GM21423 (cell line): ENCODE measurements around the gene PAK6.

ENCODE experiments used
- ATAC-seq: cut with Tn5 transposase; IDR thresholded peaks from one replicate; pipeline ENCODE4 v1.9.1; 2021; ENCODE audit warnings: mild to moderate bottlenecking, moderate library complexity; ENCODE audit not compliant: unreplicated experiment

Gene PAK6

DNA sequence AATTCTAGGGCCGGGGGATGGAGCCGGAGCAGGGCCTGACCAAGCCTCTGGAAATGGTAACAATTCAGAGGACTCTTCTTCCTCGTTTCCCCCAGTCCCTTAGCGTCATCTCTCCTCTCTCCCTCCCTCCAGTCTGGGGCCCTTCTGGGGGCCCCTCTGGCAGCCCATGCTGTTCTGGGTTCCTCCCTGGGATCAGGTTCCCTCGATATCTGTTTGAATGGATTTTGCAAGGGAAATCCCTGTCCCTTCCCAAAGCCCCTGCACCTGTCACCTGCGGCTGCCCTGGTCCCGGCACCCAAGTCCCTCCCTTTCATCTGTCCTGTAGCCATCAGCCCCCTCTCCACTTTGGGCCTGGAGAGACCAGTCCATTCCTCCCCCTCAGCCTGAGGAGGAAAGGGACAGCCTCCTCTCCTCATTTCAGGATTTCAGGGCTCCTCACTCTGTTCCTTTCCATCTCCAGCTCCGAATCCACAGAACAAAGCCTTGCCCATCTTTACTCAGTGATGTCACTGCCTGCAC is 70.5 kb downstream of the PAK6 start:
- ATAC-seq = no peak

DNA sequence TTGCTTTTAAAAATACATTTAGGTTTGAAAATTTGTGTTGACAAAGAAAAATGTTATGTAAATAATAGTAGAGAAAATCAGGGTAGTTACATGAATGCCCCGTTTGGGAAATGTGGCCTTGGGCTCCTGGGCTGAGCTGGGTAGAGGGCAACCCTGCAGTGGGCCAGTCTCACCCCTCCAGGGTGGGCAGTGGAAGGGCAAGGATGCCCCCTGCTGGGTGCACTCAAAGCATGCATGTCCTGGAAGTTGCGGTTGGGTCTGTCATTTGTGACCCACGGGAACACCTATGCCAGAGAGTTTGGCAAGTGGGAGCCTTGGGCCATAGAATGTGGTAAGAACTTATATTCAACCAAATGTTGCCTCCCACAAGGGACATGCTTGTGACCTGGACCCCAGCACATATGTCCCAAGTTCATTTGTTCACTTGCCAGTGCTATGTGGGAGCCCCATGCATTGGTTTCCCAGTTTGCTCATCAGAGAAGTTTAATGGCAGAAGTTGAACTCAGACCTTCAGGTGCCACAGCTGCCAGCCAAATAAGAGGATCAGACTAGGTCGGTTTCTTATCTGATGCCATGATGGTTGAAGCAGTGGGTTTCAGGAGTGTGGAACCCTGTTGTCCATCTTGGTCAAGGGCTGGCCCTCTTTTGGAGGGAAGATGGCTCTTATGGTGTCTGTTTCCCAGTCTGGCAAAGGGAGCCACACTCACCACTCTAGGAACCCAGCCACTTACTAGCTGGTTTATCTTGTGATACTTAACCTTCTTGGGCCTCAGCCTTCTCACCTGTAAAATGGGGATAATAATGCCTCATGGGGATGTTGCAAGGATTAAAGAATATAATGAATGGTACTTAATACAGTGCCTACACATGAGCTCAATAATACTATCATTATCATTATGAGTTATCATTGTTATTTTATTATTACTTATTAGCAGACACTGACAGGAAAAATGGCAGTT is 71.4 kb downstream of the PAK6 start:
- no peak for ATAC-seq

DNA sequence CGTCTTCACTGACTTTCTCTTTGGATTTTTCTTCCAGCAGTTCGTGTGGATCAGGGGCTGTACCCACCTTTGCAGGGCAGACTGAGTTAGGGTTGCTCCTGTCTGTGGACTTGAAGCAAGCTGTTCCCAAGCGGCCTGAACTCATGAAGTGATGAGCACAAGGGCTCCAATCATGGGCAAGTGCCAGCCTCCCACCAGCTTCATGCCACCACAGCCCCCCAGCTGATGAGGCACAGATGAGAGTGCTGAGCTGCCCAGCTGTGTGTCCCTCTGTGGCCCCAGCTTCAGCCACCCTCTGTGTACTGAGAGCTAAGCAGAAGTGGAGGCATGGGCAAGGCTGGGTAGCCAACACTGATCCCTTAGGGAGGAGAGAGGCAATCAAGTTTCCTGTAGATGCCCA is 72.1 kb downstream of the PAK6 start:
- ATAC-seq = no peak

DNA sequence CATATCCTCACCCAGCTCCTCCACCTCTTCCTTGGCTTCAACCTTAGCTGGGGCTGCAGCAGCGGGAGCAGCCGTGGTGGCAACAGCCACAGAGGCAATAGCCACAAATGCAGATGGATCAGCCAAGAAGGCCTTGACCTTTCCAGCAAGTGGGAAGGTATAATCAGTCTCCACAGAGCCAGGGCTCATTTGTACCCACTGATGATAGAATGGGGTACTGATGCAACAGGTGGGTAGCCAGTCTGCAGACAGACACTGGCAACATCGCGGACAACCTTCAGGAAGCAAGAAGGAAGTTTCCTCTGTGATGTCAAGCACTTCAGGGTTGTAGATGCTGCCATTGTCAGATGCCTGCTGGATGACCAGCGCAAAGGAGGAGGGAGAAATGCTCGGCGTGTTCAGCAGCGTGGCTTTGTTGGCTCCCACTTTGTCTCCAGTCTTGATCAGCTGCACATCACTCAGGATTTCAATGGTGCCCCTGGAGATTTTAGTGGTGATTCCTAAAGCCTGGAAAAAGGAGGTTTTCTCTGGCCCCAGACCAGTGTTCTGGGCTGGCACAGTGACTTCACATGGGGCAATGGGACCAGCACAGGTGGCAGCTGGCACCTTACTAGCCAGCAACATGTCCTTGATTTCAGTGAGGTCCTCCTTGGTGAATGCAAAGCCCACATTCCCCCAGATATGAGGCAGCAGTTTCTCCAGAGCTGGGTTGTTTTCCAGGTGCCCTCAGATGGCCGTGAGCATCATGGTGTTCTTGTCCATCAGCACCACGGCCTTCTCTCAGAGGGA is 73.7 kb downstream of the PAK6 start:
- ATAC-seq = no peak

DNA sequence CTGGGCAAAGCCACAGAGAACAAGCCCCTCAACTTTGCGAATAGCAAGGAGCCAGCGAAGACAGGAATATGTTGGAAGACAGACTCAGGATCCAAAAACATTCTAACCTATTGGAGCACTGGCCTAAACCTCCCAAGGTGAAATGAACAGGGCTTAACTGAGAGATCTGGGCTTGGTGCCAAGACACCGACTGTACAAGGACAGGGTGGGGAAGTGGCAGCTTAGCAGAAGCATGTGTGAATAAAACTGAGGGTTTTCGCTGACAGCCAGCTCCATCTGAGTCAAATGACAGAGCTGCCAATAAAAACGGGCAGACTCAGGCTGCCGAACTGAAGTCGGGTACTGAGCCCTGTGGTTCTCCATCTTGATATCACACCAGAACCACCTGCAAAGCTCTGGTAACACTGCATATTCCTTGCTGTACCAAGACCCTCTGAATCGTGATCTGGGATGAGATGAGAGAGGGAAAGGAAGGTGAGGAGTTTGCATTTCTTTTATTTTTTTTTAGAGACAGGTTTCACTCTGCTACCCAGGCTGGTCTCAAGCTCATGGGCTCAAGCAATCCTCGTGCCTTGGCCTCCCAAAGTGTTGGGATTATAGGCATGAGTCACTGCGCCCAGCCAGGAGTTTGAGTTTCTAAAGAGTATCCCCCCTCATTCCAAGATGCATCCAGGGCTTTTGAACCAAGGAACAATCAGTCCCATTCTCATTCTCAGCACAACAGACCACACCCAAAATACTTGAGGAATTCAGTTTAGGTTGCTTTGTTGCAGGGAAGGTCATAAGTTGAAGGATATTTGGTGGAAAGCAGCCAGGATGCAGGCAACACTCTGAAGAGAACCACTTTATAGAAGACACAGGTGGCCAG is 74.9 kb downstream of the PAK6 start:
- no peak for ATAC-seq

DNA sequence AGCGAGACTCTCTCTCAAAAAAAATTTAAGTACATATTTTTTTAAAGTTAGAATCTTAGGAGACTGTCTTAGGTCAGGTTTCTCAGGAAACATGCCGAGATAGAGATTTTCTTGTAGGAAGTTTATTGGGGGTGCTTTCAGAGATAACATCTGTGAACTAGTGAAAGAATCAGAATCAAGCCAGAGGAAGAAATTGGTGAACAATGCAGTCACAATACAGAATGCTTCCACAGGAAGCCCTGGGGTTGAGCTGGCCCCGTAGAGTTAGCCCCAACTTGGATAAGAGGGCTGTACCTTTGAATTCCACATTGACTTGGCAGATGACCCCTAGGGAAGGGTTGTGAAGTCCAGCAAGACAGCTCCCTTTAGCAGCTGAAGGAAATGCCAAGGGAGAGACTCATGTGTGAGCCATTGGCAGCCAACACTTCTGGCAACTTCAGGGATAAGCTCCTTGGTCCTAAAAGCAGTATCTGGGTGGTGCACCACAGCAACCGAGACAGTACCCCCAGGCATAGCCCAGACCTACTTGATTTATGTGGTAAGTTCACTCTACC is 75.9 kb downstream of the PAK6 start:
- ATAC-seq = no peak

DNA sequence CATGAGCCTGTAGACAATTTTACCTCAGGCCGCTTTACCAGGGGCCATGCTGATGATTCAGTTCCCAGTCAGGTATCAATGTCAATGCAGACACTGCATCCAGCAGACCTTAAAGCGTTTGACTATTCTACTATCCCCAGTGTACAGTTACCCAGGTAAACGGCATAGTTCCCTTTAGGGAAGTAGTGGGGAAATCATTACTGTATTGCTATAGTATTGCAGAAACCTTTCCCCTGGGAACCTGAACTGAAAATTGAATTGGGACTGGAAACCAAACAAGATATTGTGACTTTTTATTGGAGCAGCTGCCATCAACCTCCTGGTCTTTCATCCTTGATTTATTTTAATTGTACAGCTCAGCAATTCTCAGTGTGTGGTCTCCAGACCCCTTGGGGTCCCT is 78.1 kb downstream of the PAK6 start:
- no peak for ATAC-seq

DNA sequence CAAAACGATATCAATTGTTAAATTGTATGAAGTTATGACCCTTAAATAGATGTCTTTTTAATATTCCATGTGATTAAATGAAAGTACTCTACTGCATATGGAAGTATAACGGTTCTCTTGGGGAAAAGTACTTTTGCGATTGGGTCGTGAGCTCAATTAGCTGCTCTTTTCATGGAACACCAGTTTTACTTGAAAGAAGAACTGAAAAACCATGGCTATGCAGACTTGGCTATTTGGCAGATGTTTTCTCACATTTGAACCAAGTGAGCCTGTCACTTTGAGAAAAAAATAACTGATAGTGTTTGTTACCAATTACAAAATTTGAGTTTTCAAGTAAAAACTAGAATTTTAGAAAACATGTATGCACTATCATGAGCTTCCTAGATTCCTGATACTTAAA is 78.7 kb downstream of the PAK6 start:
- no peak for ATAC-seq

DNA sequence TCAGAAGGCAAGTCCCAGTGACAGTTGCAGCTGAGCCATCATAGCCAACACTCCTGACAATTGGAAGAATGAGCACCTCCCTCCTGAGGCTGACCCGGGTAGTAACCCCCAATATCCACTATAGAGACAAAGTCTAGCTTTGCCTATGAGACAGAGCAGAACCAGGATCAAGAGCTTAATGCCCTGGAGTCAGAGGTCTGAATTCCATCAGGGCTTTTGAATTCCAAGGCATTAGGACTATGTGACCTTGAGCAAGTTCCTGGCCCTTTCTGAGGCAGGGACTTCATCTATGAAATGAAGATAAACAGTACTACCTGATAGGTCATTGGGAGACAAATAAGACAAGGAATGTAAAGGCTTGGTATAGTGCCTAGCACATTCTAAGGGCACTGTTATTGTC is 81.5 kb downstream of the PAK6 start:
- ATAC-seq = no peak

DNA sequence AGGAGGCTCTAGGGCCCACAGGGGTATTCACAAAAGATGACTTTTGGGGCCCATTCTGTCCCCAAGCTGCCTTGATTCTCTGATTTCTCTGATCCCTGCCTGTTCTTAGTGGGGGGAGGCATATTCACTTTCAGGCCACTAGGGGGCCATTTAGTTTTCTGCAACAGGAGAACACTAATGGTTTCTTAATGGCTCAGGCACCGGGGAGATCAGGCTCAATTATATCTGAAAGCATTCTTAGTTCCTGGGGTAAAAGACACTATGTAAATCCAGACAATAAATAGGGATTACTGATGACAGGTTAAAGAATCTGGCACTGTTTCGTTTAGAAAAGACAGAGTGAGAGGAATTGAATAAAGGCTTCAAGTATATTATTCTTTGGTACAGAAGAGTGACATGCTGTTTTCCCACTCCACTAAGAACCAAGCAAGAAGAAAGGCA is 82.1 kb downstream of the PAK6 start:
- ATAC-seq = no peak

DNA sequence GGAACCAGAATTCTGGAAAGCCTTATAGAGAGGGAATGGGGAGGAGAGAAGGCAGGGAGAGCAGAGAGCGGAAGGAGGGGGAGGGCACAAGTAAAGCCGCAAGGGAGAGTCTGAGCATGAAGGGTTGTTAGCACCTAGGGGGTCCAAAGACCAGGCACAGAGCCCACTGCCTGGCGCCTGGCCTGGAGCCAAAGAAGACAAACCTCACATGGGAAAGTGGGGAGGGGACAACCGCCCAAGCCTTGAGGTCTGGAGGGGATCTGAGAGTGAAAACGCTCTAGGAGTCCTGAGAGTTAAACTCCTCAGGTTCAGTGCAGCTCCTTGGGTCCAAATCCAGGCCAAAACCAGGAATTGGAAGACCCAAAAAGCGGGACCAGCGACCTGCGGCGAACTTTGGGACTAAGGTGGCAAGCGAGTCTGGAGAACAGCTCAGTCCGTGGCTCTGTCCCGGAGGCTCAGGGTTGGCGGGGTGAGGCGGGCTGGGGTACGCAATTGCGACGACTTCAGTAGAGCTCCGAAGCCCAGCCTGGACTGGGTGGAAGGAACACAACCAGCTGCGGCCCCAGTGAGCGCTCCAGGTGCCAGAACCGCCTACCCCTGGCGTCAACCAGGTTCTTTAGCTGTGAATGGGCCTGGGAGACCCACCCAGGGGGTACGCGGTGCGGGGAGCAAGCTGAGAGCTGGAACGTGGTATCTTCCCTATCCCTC is 83.8 kb downstream of the PAK6 start:
- ATAC-seq = no peak

DNA sequence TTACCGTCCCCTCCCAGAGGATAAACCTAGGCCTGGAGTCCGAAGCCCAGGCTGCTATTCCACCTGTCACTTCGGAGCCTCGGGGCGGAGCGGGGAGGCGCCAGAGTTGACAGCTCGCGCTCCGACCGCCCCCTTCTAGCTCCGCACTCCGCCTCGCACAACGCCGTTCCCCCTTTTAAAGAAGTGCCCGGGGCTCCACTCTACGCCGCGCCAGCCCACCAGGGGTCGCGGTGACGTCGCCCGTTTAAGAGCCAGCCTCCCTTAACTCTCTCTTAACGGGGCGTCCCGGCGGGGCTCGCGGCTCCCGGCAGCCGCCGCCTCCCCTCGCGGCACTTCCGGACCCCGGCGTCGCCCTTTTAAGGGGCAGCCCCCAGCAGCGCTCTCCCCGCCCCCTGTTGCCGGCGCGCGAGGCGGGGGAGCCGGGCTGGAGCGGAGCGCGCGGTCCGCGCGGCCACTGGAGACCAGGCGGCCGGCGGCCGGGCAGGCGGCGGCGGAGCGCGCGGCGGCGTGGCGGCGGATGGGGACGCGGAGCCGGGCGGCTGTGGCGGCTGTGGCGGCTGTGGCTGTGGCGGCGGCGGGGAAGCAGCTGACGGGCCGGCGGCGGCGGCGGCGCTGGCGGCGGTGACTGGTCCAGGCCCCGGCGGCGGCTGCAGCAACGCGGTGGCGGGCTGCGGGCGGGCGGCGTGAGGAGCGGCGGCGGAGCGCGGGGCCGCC is 84.5 kb downstream of the PAK6 start, which contains the start of gene INAFM2:
Gene INAFM2, plus strand, starts transcription at position 454 of the 714 bp plus-strand sequence. CDS start 364 bp downstream, outside the sequence.
- peak; percentile 91 for ATAC-seq

DNA sequence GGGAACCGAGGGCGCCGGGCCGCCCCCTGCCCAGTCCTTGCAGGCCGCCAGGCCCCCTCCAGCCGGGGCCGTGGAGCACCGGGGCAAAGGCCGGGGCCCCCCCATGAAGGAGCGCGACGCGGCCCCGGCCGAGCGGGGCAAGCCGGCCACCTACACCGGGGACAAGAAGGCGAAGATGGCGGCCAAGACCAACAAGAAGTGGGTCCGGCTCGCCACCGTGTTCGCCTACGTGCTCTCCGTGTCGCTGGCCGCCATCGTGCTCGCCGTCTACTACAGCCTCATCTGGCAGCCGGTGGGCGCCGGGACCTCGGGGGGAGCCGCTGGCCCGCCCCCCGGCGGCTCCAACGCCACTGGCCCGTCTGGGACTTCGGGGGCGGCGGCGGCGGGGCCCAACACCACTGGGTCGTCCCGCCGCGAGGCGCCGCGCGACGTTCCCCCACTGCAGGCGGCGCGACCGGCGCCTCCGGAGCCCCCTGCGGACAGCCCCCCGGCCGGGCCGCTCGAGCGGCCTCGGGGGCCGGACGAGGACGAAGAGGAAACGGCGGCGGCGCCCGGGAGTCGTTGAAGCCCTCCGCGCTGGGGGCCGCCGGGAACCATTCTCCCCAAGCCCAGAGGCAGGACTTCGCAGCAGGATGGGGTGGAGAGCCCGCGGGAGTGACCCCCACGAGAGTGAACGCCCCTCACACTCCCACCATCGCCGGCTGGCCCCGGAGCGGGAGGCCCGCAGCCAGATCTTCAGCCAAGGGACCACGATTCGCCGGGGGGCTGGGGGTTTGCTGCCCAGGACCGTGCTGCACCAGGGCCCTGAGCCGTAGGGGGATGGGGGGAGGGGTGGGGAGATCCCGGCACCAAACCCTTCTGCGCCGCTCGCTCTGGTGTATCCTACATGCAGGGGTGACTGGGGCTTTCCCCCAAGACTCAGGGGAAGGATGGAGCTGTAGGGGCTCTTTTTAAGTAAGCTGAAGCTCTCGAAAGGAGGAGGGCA is 85.4 kb downstream of the PAK6 start:
- peak; percentile 4 for ATAC-seq

DNA sequence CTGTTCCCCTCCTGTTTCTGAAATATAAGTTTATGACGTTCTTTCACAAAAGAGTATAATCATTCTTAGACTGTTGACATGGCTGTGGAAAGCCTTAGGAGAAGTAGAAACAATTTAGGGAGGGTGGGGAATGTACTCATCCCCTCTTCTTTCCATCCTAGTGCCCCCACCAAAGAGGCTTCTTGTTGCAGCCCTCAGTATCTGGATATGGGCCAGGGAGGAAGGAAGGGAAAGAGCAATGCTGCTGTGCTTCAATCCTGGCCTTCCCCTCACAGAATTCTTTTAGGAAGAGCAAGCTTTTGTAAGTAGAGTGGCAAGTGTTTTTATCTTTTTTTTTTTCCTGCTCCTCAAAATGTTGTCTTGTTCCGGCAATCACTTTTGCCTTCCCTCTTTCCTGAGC is 86.3 kb downstream of the PAK6 start:
- ATAC-seq = no peak

DNA sequence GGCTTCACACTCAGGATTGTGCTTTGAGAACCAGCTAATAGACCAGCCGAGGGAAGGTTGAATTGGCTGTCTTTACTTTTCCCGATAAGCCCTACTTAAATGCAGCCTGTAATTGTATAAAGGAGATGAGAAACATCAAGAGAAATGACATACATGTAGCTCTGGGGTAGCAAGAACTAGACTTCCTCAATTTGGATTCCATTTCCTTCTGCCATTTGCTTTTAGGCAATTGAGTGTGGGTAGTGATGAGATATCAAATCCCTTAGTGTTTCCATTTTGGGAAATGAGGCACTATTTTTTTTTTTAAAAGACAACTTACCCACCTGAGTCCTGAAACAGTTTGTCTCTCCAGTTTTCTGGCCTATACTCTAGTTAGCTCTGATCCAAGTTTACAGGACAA is 86.8 kb downstream of the PAK6 start:
- ATAC-seq = no peak
